Right lobe of liver (tissue), 4 donors: ENCODE data around the gene GALNTL6.

ENCODE experiments used
- CTCF ChIP-seq, 4 donors: fragments of 200-600 bp in 3 of 4; fragments of 450-650 bp in 1 of 4; IDR thresholded peaks; one replicate each; pipeline versions ENCODE4 v1.5.1 to v1.8.0; 2016 to 2022; ENCODE audit warnings: antibody characterized with exemption in 4 of 4, mild to moderate bottlenecking in 2 of 4
- POLR2A ChIP-seq: fragments of 450-650 bp; IDR thresholded peaks from one replicate; pipeline ENCODE4 v1.6.1; 2017; ENCODE audit warnings: antibody characterized with exemption, mild to moderate bottlenecking
- donor health status: DM: no; HTN: no; CAD: no.
- donor health status: DM: no; HTN: no; CAD: no.
- donor health status: DM: no; HTN: yes; CAD: no.

GRCh38 chr4:172808196-172808595, 995.0 kb downstream of the GALNTL6 start:
- TF ChIP-seq CTCF (IDR thresholded peaks at IDR 0.05) (no peak), POLR2A (no peak)
